NCI-H524 (cell line): ENCODE data around the gene LRIT2.

Experiments
- DNase-seq, 2 experiments: peaks; one replicate each; lab custom pipeline; 2025; lab: John Stamatoyannopoulos, UW

LRIT2 gene, protein sequence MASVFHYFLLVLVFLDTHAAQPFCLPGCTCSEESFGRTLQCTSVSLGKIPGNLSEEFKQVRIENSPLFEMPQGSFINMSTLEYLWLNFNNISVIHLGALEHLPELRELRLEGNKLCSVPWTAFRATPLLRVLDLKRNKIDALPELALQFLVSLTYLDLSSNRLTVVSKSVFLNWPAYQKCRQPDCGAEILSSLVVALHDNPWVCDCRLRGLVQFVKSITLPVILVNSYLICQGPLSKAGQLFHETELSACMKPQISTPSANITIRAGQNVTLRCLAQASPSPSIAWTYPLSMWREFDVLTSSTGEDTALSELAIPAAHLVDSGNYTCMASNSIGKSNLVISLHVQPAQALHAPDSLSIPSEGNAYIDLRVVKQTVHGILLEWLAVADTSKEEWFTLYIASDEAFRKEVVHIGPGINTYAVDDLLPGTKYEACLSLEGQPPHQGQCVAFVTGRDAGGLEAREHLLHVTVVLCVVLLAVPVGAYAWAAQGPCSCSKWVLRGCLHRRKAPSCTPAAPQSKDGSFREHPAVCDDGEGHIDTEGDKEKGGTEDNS

GRCh38 chr10:84225427-84226173 lies at the start of gene LRIT2:
TSS of gene LRIT2 (minus strand) at chr10:84225544. CDS start at chr10:84225520, 24 bp downstream.
- DNase-seq = peak in 1 of 2 experiments; percentile 48

DNA sequence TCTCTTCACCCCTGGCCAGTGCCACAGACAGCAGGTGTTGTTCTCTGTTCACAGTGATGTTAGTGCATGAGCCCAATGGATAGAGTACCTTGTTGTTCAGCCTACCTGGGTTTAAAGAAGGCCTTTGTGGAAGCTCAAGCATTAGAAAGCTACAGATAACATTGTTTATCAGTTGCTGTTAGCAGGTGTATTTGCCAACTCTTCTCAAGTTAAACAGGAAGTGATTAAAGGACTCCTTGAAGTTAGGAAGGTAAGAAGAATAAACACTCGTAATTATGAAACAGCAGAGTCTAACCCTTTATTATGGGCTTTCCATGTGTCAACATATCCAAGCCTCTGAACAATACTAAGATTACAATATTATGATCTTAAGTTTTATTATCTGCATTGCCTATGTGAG lies 45.4 kb upstream of the LRIT2 start:
- no peak for DNase-seq

DNA sequence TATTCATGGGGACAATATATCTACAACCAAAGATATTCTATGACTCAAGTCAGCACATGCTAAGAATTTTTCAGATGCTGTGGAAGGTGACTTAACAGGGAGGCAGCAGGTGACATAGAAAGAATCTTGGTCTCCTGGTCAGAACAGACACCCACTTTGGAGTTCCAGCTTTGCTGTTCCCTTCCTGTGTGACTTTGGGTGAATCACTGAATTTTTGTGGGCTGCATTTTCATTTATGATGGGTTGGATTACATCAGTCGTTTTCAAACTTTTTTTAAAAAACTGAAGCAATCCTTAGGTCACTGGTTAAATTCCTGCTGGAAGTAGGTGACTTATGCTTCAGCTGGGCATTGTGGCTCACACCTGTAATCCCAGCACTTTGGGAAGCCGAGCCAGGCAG lies 44.4 kb upstream of the LRIT2 start:
- no peak for DNase-seq

GRCh38 chr10:84269162-84269561 lies 43.8 kb upstream of the LRIT2 start:
- DNase-seq = no peak

GRCh38 chr10:84267503-84268126 lies 42.3 kb upstream of the LRIT2 start:
- peak in 1 of 2 experiments; percentile 5 for DNase-seq

- DNase-seq = peak; percentile 67 to 74
These were observed 40.1 kb upstream of the LRIT2 start for GRCh38 chr10:84265418-84265817.

- DNase-seq = peak; percentile 28 to 51
These were observed 39.3 kb upstream of the LRIT2 start for GRCh38 chr10:84264611-84265141.

- no peak for DNase-seq
These were observed 38.4 kb upstream of the LRIT2 start for GRCh38 chr10:84263716-84264115.

DNA sequence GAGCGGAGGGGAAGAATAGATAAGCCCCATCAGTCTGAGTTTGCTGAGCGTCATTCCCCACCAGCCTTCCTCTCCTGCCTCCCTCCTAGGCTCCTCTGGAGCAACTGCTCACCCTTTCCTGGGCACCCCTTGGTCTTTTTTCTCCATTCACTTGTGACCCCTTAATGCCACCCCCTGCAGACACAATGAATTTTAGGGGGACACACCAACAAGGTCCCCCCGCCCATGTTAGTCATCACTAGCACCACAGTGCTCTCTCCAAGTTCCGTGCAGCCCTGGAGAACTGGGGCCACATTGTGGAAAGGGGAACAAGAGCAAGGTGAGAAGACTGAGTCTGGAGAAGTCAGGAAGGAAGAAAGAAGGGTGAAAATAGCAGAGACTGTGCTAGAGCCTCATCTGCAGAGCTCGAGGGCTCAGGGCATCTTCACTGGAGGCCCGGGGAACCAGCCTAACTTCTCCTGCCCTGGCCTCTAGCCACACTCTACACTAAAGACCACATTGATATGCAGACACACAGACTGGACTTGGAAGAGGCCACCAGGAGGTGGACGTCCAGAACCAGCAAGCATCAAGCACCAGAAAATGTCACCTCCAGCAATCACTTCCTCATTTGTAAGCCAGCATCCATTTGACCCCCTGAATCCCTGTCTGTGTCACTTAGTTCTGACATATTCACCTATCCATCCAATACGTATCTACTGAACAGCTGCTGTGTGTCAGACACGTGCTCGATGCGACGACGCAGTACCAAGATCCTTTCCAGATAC lies 37.0 kb upstream of the LRIT2 start:
- no peak for DNase-seq

- no peak for DNase-seq
These were observed 36.0 kb upstream of the LRIT2 start for GRCh38 chr10:84261236-84261915.

GRCh38 chr10:84258034-84258695 lies 32.8 kb upstream of the LRIT2 start:
- DNase-seq = peak in 1 of 2 experiments; percentile 2

DNA sequence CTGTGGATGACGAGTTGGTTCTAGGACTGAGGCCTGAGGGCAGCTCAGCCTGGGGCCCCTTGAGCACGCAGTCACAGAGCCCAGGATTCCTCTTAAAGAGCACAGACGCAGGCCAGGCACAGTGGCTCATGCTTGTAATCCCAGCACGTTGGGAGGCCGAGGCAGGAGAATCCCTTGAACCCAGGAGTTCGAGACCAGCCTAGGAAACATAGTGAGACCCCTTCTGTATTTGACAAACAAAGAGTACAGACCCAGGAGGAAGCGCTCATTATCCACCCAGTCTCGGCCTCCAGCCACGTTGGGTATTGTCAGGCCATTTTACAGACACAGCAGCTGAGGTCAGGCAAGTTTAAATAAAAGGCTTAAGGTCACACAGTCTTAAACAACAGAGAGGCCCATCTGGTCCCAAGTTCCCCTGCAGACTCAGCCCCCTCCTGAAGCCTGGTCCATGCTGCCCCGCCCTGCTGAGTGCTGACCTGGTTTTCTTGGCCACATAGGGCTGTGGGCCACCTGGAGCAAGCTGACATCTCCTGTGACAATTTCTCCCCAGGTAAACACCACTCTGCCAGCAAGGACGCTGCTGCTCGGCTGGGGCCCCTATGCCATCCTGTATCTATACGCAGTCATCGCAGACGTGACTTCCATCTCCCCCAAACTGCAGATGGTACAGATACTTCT lies 32.1 kb upstream of the LRIT2 start:
- no peak for DNase-seq

GRCh38 chr10:84256510-84257342 lies 31.4 kb upstream of the LRIT2 start:
- DNase-seq = no peak

GRCh38 chr10:84254552-84255478 lies 29.5 kb upstream of the LRIT2 start:
- peak in 1 of 2 experiments; percentile 8 for DNase-seq

GRCh38 chr10:84248794-84249193 lies 23.4 kb upstream of the LRIT2 start:
- no peak for DNase-seq

- DNase-seq = no peak
These were observed 22.2 kb upstream of the LRIT2 start for GRCh38 chr10:84247496-84247895.

GRCh38 chr10:84244651-84245270 lies 19.4 kb upstream of the LRIT2 start, which contains the start of gene RGR:
TSS of gene RGR (plus strand) at chr10:84245053. CDS start at chr10:84245091, 38 bp downstream.
- DNase-seq = peak; percentile 42 to 83
